ENCODE results near the gene TAS2R9.
"Not testable (repeated sequence)": the region's sequence is repeated elsewhere in the genome, so short reads cannot be mapped to it uniquely, and the experiment has no call there.

TAS2R9 gene

GRCh38 chr12:10810068-10810467, at the start of gene TAS2R9:
TSS of gene TAS2R9 (minus strand) at chr12:10810168. CDS start at chr12:10810075, 93 bp downstream.
- DNase-seq: no peak

GRCh38 chr12:10855807-10856206, 45.8 kb upstream of the TAS2R9 start:
- no peak for DNase-seq

GRCh38 chr12:10853776-10854175, 43.8 kb upstream of the TAS2R9 start:
- no peak for DNase-seq

- no peak for DNase-seq
Observed at GRCh38 chr12:10851243-10851858, 41.4 kb upstream of the TAS2R9 start.

- no peak for DNase-seq
Observed at GRCh38 chr12:10849425-10849878, 39.5 kb upstream of the TAS2R9 start, which contains the start of gene PRR4. TSS of gene PRR4 (minus strand) at chr12:10849475. CDS start at chr12:10849437, 38 bp downstream.

- DNase-seq: no peak
Observed at GRCh38 chr12:10847744-10848143, 37.8 kb upstream of the TAS2R9 start.

GRCh38 chr12:10842862-10843261, 32.9 kb upstream of the TAS2R9 start:
- no peak for DNase-seq

- no peak for DNase-seq
Observed at GRCh38 chr12:10838461-10838860, 28.5 kb upstream of the TAS2R9 start.

- DNase-seq: no peak
Observed at GRCh38 chr12:10829994-10830393, 20.0 kb upstream of the TAS2R9 start.

- no peak for DNase-seq
Observed at GRCh38 chr12:10826258-10826657, 16.3 kb upstream of the TAS2R9 start, which contains the start of gene TAS2R10. TSS of gene TAS2R10 (minus strand) at chr12:10826358. CDS start at chr12:10826269, 89 bp downstream.

GRCh38 chr12:10824957-10825356, 15.0 kb upstream of the TAS2R9 start:
- no peak for DNase-seq

GRCh38 chr12:10811883-10812536, 2.0 kb upstream of the TAS2R9 start:
- DNase-seq: no peak

GRCh38 chr12:10807186-10807585, 2.8 kb downstream of the TAS2R9 start, which contains the start of gene TAS2R8:
TSS of gene TAS2R8 (minus strand) at chr12:10807286. CDS start at chr12:10806980, 306 bp downstream.
- DNase-seq: no peak

- DNase-seq: no peak
Observed at GRCh38 chr12:10802587-10802986, 7.4 kb downstream of the TAS2R9 start, which contains the start of gene TAS2R7. TSS of gene TAS2R7 (minus strand) at chr12:10802627. CDS start at chr12:10802570, 57 bp downstream.

- no peak for DNase-seq
Observed at GRCh38 chr12:10801741-10802140, 8.2 kb downstream of the TAS2R9 start.

- DNase-seq: no peak
Observed at GRCh38 chr12:10794222-10794621, 15.7 kb downstream of the TAS2R9 start.

GRCh38 chr12:10791769-10792168, 18.2 kb downstream of the TAS2R9 start:
- DNase-seq: not testable (repeated sequence)

GRCh38 chr12:10783252-10783651, 26.7 kb downstream of the TAS2R9 start:
- DNase-seq: no peak

- no peak for DNase-seq
Observed at GRCh38 chr12:10779103-10779502, 30.9 kb downstream of the TAS2R9 start.

GRCh38 chr12:10771132-10771733, 38.7 kb downstream of the TAS2R9 start:
- no peak for DNase-seq

GRCh38 chr12:10759657-10760056, 50.3 kb downstream of the TAS2R9 start:
- no peak for DNase-seq

Measured in stimulated activated CD4-positive, alpha-beta T cell treated with anti-CD3 and anti-CD28 coated beads, Interleukin-15, amount 100 ng/mL, for 24 hours (primary cell).